HPDE6-E6E7 (cell line): ENCODE results near the gene C17orf107.

Experiments used
- DNase-seq: peaks from one replicate; pipeline ENCODE4 v3.0.0; 2011; ENCODE audit warnings: missing footprints; ENCODE audit errors: extremely low spot score

Gene C17orf107

GRCh38 chr17:4948166-4948930 lies 49.0 kb downstream of the C17orf107 start, which contains the start of gene PFN1:
PFN1 (minus strand) TSS chr17:4948530; CDS start chr17:4948394, 136 bp downstream.
- peak; percentile 72 for DNase-seq

- DNase-seq, result peak; percentile 90
Measured at GRCh38 chr17:4948931-4949320, 49.6 kb downstream of the C17orf107 start.

GRCh38 chr17:4949321-4950074 lies 50.2 kb downstream of the C17orf107 start:
- no peak for DNase-seq

GRCh38 chr17:4950075-4950745 lies 50.9 kb downstream of the C17orf107 start:
- DNase-seq, result no peak

GRCh38 chr17:4950746-4951204 lies 51.4 kb downstream of the C17orf107 start, which contains the start of gene ENO3:
ENO3 (plus strand) TSS chr17:4951119; CDS start chr17:4951830, 711 bp downstream.
- DNase-seq, result no peak

- no peak for DNase-seq
Measured at GRCh38 chr17:4951486-4951885, 52.1 kb downstream of the C17orf107 start.
